Naive thymus-derived CD4-positive, alpha-beta T cell (primary cell): ENCODE data around the gene SPTLC1. TPM values are rescaled to one million over a fixed set of nuclear protein-coding genes. Genes with fewer than 3 reads are reported as not detected.
"Not testable (repeated sequence)": the region's sequence is repeated elsewhere in the genome, so short reads cannot be mapped to it uniquely, and the experiment has no call there.

Source experiments
- ATAC-seq: fragments of 150-1000 bp; cut with Tn5 transposase; 2 replicates; pipeline ENCODE4 v1.10.0; 2021; ENCODE audit warnings: mild to moderate bottlenecking, moderate library complexity
- CTCF ChIA-PET: fragments of 350-600 bp; sonication (Branson Sonifier 250); formaldehyde crosslinking; loops from one replicate; lab custom pipeline; 2021; ENCODE audit warnings: antibody characterized with exemption; lab: Charles Lee
- POLR2A ChIA-PET: fragments of 350-600 bp; sonication (Branson Sonifier 250); formaldehyde crosslinking; loops from one replicate; lab custom pipeline; 2021; ENCODE audit warnings: antibody characterized with exemption, inconsistent platforms; lab: Charles Lee
- DNase-seq, 9 donors: peaks; one replicate each; pipeline versions ENCODE4 v3.0.0 to v3.0.0-alpha.2; 2020 to 2022; ENCODE audit warnings: mixed read lengths in 1 of 9
- H3K27ac ChIP-seq: one replicate; pipeline ENCODE4 v1.7.0; 2013; ENCODE audit warnings: mild to moderate bottlenecking, low read depth, low read length, moderate library complexity
- H3K27me3 ChIP-seq, 2 donors: one replicate each; pipeline ENCODE4 v1.7.0; 2013; ENCODE audit warnings: low read length in 2 of 2, mild to moderate bottlenecking in 2 of 2, moderate library complexity in 2 of 2; ENCODE audit not compliant: control insufficient read depth in 2 of 2, insufficient read depth in 2 of 2
- H3K36me3 ChIP-seq, 3 experiments: 1 replicate in 2 of 3; 2 replicates in 1 of 3; pipeline ENCODE4 v1.7.0; 2013; ENCODE audit warnings: low read length in 3 of 3, mild to moderate bottlenecking in 3 of 3, moderate library complexity in 1 of 3; ENCODE audit not compliant: insufficient read depth in 3 of 3, control insufficient read depth in 2 of 3
- H3K4me1 ChIP-seq, 2 donors: one replicate each; pipeline ENCODE4 v1.7.0; 2013; ENCODE audit warnings: low read length in 2 of 2, mild to moderate bottlenecking in 2 of 2, moderate library complexity in 1 of 2; ENCODE audit not compliant: control insufficient read depth in 2 of 2, insufficient read depth in 2 of 2
- H3K4me3 ChIP-seq: 2 replicates; pipeline ENCODE4 v1.7.0; 2013; ENCODE audit warnings: mild to moderate bottlenecking, low read length
- H3K9me3 ChIP-seq, 3 experiments: 1 replicate in 2 of 3; 2 replicates in 1 of 3; pipeline ENCODE4 v1.7.0; 2013; ENCODE audit warnings: low read length in 3 of 3; ENCODE audit not compliant: control insufficient read depth in 2 of 3
- H3K27ac Mint-ChIP-seq, 9 donors: one replicate each; pipeline ENCODE4 v1.8.0; 2020 to 2022; ENCODE audit warnings: mixed read lengths in 9 of 9, mild to moderate bottlenecking in 8 of 9, moderate library complexity in 5 of 9, inconsistent platforms in 2 of 9
- H3K27me3 Mint-ChIP-seq, 5 donors: one replicate each; pipeline ENCODE4 v1.8.0; 2021 to 2022; ENCODE audit warnings: mixed read lengths in 5 of 5, mild to moderate bottlenecking in 1 of 5
- H3K36me3 Mint-ChIP-seq, 5 donors: one replicate each; pipeline ENCODE4 v1.8.0; 2020 to 2022; ENCODE audit warnings: mixed read lengths in 5 of 5, mild to moderate bottlenecking in 3 of 5, inconsistent platforms in 1 of 5
- H3K4me1 Mint-ChIP-seq, 7 donors: one replicate each; pipeline ENCODE4 v1.8.0; 2020 to 2022; ENCODE audit warnings: mixed read lengths in 7 of 7, mild to moderate bottlenecking in 3 of 7, inconsistent platforms in 1 of 7
- H3K4me3 Mint-ChIP-seq, 10 donors: one replicate each; pipeline ENCODE4 v1.8.0; 2020 to 2022; ENCODE audit warnings: mild to moderate bottlenecking in 10 of 10, mixed read lengths in 10 of 10, moderate library complexity in 6 of 10, inconsistent platforms in 2 of 10
- H3K9me3 Mint-ChIP-seq, 11 donors: one replicate each; pipeline ENCODE4 v1.8.0; 2020 to 2022; ENCODE audit warnings: mixed read lengths in 11 of 11, mild to moderate bottlenecking in 4 of 11, inconsistent platforms in 1 of 11, moderate library complexity in 1 of 11
- intact Hi-C, 2 donors: fragments of 100-400 bp; cut with micrococcal nuclease; formaldehyde crosslinking; loops; one replicate each; pipeline ENCODE4 v1.15.1; 2023
- polyA plus RNA-seq, 2 donors: library from polyadenylated mRNA; unstranded; fragments of 300-500 nt; fragmentation: Illumina TruSeq; gene quantifications; one replicate each; pipeline ENCODE4 v1.2.3, GENCODE V29; 2021
- total RNA-seq, 6 experiments: library from RNA in 5 of 6; stranded (reverse) in 5 of 6; gene quantifications; 1 replicate in 5 of 6; 2 replicates in 1 of 6; pipeline ENCODE4 v1.2.3 and lab custom pipeline; 2021 to 2026

SPTLC1 gene
- total and polyA plus RNA-seq, 7 experiments from 2014 or later: 45.6 to 64.0 (median 50.6) TPM

GRCh38 chr9:92147852-92148180, 32.6 kb upstream of the SPTLC1 start:
- Mint-ChIP-seq H3K27ac (no peak overlapping the region), H3K4me1 (peaks cover 0 to 21% (median 0%) of the 10 kb centered on the region in 7 donors), H3K36me3 (no peaks in the 10 kb centered on the region), H3K9me3 (no peaks in the 10 kb centered on the region), H3K27me3 (peaks cover 21 to 49% (median 31%) of the 10 kb centered on the region in 5 donors), H3K4me3 (no peak overlapping the region)
- intact Hi-C loops: no loop called here
- no peak overlapping the region for H3K4me3 ChIP-seq
- H3K4me1 ChIP-seq: no peaks in the 10 kb centered on the region
- CTCF ChIA-PET: interaction anchor here (0.9 to 2.9 kb wide), 2 partner anchors 8 to 15 kb away, joined by 3 to 16 read pairs; no protein-coding TSS in a partner anchor
- H3K27ac ChIP-seq: no peak overlapping the region
- no peaks in the 10 kb centered on the region for H3K36me3 ChIP-seq
- DNase-seq (no peak), ATAC-seq (no peak)
- POLR2A ChIA-PET: no interaction called here
- no peaks in the 10 kb centered on the region for H3K27me3 ChIP-seq
- H3K9me3 ChIP-seq: no peaks in the 10 kb centered on the region

GRCh38 chr9:92147030-92147851, 32.0 kb upstream of the SPTLC1 start:
- Mint-ChIP-seq H3K9me3 (no peaks in the 10 kb centered on the region), H3K4me3 (peak overlapping the region in 1 of 10 donors; percentile 71), H3K4me1 (peaks cover 0 to 20% (median 0%) of the 10 kb centered on the region in 7 donors), H3K36me3 (no peaks in the 10 kb centered on the region), H3K27me3 (peaks cover 27 to 55% (median 33%) of the 10 kb centered on the region in 5 donors), H3K27ac (peak overlapping the region in 1 of 9 donors; percentile 78)
- Histone ChIP-seq H3K27me3 (no peaks in the 10 kb centered on the region), H3K36me3 (no peaks in the 10 kb centered on the region), H3K4me3 (no peak overlapping the region), H3K9me3 (no peaks in the 10 kb centered on the region), H3K4me1 (no peaks in the 10 kb centered on the region), H3K27ac (no peak overlapping the region)
- intact Hi-C loops: no loop called here
- DNase-seq (no peak), ATAC-seq (peak; percentile 54)
- ChIA-PET CTCF (interaction anchor here (2.9 kb wide), 1 partner anchor 8 kb away, joined by 16 read pairs; no protein-coding TSS in a partner anchor), POLR2A (no interaction called here)

GRCh38 chr9:92146610-92147009, 31.4 kb upstream of the SPTLC1 start:
- no peak overlapping the region for H3K27ac ChIP-seq
- peaks cover 0 to 16% (median 0%) of the 10 kb centered on the region in 7 donors for H3K4me1 Mint-ChIP-seq
- CTCF ChIA-PET: no interaction called here

GRCh38 chr9:92145784-92146183, 30.6 kb upstream of the SPTLC1 start:
- H3K9me3 ChIP-seq, intact Hi-C loops, ATAC-seq, H3K27ac ChIP-seq, H3K4me1 ChIP-seq, H3K36me3 ChIP-seq, H3K36me3 Mint-ChIP-seq, H3K4me3 ChIP-seq, CTCF ChIA-PET, H3K9me3 Mint-ChIP-seq, H3K27me3 ChIP-seq, DNase-seq, POLR2A ChIA-PET: not testable (repeated sequence)
- Mint-ChIP-seq H3K4me3 (peak overlapping the region in 1 of 10 donors; percentile 18), H3K27me3 (peaks cover 39 to 68% (median 44%) of the 10 kb centered on the region in 5 donors), H3K4me1 (peaks cover 4 to 19% (median 4%) of the 10 kb centered on the region in 7 donors), H3K27ac (peak overlapping the region in 1 of 9 donors; percentile 19)

More at GRCh38 chr9:92146610-92147009, 31.4 kb upstream of the SPTLC1 start:
- Mint-ChIP-seq H3K27ac (peak overlapping the region in 1 of 9 donors; percentile 29), H3K27me3 (peaks cover 33 to 61% (median 39%) of the 10 kb centered on the region in 5 donors), H3K9me3 (no peaks in the 10 kb centered on the region), H3K36me3 (no peaks in the 10 kb centered on the region), H3K4me3 (no peak overlapping the region)
- DNase-seq: no peak
- Histone ChIP-seq H3K4me1 (no peaks in the 10 kb centered on the region), H3K4me3 (no peak overlapping the region), H3K9me3 (no peaks in the 10 kb centered on the region), H3K27me3 (no peaks in the 10 kb centered on the region), H3K36me3 (no peaks in the 10 kb centered on the region)
- POLR2A ChIA-PET: no interaction called here
- intact Hi-C loops: no loop called here
- no peak for ATAC-seq

GRCh38 chr9:92142329-92142728, 27.1 kb upstream of the SPTLC1 start:
- H3K9me3 ChIP-seq: no peaks in the 10 kb centered on the region
- Mint-ChIP-seq H3K4me3 (no peak overlapping the region), H3K9me3 (no peaks in the 10 kb centered on the region), H3K27ac (no peak overlapping the region), H3K4me1 (peaks cover 9 to 19% (median 12%) of the 10 kb centered on the region in 7 donors), H3K36me3 (no peaks in the 10 kb centered on the region), H3K27me3 (peaks cover 44 to 65% (median 47%) of the 10 kb centered on the region in 5 donors)
- CTCF ChIA-PET: interaction anchor here (0.6 to 1.1 kb wide), 3 partner anchors 16 to 579 kb away, joined by 3 read pairs; no protein-coding TSS in a partner anchor
- H3K36me3 ChIP-seq: no peaks in the 10 kb centered on the region
- no peak overlapping the region for H3K27ac ChIP-seq
- H3K4me1 ChIP-seq: peaks cover 4 to 8% of the 10 kb centered on the region in 2 donors
- intact Hi-C loops: loop anchor here in 1 of 2 donors (5.0 kb wide), 1 partner anchor 150 kb away; the partner anchor contains the start of gene IARS1
- POLR2A ChIA-PET: no interaction called here
- DNase-seq (no peak), ATAC-seq (no peak)
- H3K4me3 ChIP-seq: no peak overlapping the region
- H3K27me3 ChIP-seq: peaks cover 0 to 4% of the 10 kb centered on the region in 2 donors

- no peaks in the 10 kb centered on the region for H3K36me3 ChIP-seq
- Mint-ChIP-seq H3K36me3 (no peaks in the 10 kb centered on the region), H3K9me3 (no peaks in the 10 kb centered on the region), H3K4me1 (peaks cover 7 to 16% (median 10%) of the 10 kb centered on the region in 7 donors), H3K4me3 (peak overlapping the region; percentile 71 to 84 (median 78)), H3K27me3 (peaks cover 43 to 65% (median 46%) of the 10 kb centered on the region in 5 donors), H3K27ac (no peak overlapping the region)
- H3K9me3 ChIP-seq: no peaks in the 10 kb centered on the region
- POLR2A ChIA-PET: no interaction called here
- H3K4me1 ChIP-seq: peaks cover 4 to 8% of the 10 kb centered on the region in 2 donors
- CTCF ChIA-PET: interaction anchor here (0.9 to 1.8 kb wide), 4 partner anchors 17 to 650 kb away, joined by 3 to 5 read pairs (median 4); no protein-coding TSS in a partner anchor
- H3K4me3 ChIP-seq: peak overlapping the region; percentile 34
- H3K27me3 ChIP-seq: peaks cover 0 to 4% of the 10 kb centered on the region in 2 donors
- intact Hi-C loops: loop anchor here in 1 of 2 donors (5.0 kb wide), 1 partner anchor 151 kb away; the partner anchor contains the start of gene IARS1
- DNase-seq: no peak
- ATAC-seq: no peak
- no peak overlapping the region for H3K27ac ChIP-seq
Observed at GRCh38 chr9:92141144-92142129, 26.2 kb upstream of the SPTLC1 start.
